MV-4-11 (cell line): ENCODE results near the gene TOP1.

Experiments
- DNase-seq: peaks from one replicate; lab custom pipeline; 2025; lab: John Stamatoyannopoulos, UW

The TOP1 gene

GRCh38 chr20:41028359-41029149 is at the start of gene TOP1:
Gene TOP1 (plus strand): TSS chr20:41028822. CDS start chr20:41029068, 246 bp downstream.
- DNase-seq = peak; percentile 99

GRCh38 chr20:40979247-40979646 is 49.4 kb upstream of the TOP1 start:
- DNase-seq = no peak

- DNase-seq = peak; percentile 73
Measured at GRCh38 chr20:40980106-40980827, 48.4 kb upstream of the TOP1 start.

- no peak for DNase-seq
Measured at GRCh38 chr20:40980828-40981310, 47.8 kb upstream of the TOP1 start.

- DNase-seq = peak; percentile 34
Measured at GRCh38 chr20:40982415-40983145, 46.0 kb upstream of the TOP1 start.

GRCh38 chr20:40983898-40984297 is 44.7 kb upstream of the TOP1 start:
- DNase-seq = no peak

- DNase-seq = no peak
Measured at GRCh38 chr20:40984496-40984895, 44.1 kb upstream of the TOP1 start.

- no peak for DNase-seq
Measured at GRCh38 chr20:40986774-40987173, 41.8 kb upstream of the TOP1 start.

GRCh38 chr20:40990542-40991120 is 38.0 kb upstream of the TOP1 start:
- peak; percentile 77 for DNase-seq

- DNase-seq = peak; percentile 99
Measured at GRCh38 chr20:40991181-40991889, 37.3 kb upstream of the TOP1 start.

GRCh38 chr20:40992349-40993113 is 36.1 kb upstream of the TOP1 start:
- DNase-seq = no peak

- DNase-seq = no peak
Measured at GRCh38 chr20:40993794-40994540, 34.7 kb upstream of the TOP1 start.

- no peak for DNase-seq
Measured at GRCh38 chr20:40996326-40996725, 32.3 kb upstream of the TOP1 start.

GRCh38 chr20:40997116-40997515 is 31.5 kb upstream of the TOP1 start:
- no peak for DNase-seq

- DNase-seq = no peak
Measured at GRCh38 chr20:40999841-41000240, 28.8 kb upstream of the TOP1 start.

- no peak for DNase-seq
Measured at GRCh38 chr20:41000628-41001027, 28.0 kb upstream of the TOP1 start.

GRCh38 chr20:41001497-41001896 is 27.1 kb upstream of the TOP1 start:
- DNase-seq = peak; percentile 88

- no peak for DNase-seq
Measured at GRCh38 chr20:41002842-41003142, 25.8 kb upstream of the TOP1 start.

GRCh38 chr20:41003143-41003935 is 25.3 kb upstream of the TOP1 start:
- peak; percentile 92 for DNase-seq
